Hematopoietic multipotent progenitor cell treated with erythropoietin and hydrocortisone succinate and interleukin-3 and kit ligand, for 15 days (in vitro differentiated cells): Measurements from ENCODE around the gene CRYBA2.

Experiments
- DNase-seq: peaks from one replicate; pipeline ENCODE4 v3.0.0-alpha.2; 2015; ENCODE audit warnings: low spot score

Gene CRYBA2

GRCh38 chr2:218954541-218955300 lies 38.5 kb downstream of the CRYBA2 start:
- no peak for DNase-seq

GRCh38 chr2:218953366-218953954 lies 39.8 kb downstream of the CRYBA2 start:
- no peak for DNase-seq

- DNase-seq: no peak
These were observed 41.1 kb downstream of the CRYBA2 start for GRCh38 chr2:218952160-218952559.

- no peak for DNase-seq
These were observed 46.6 kb downstream of the CRYBA2 start for GRCh38 chr2:218946621-218947020.

GRCh38 chr2:218944759-218945404 lies 48.3 kb downstream of the CRYBA2 start:
- no peak for DNase-seq
